Glutamatergic neuron (in vitro differentiated cells): ENCODE data around the gene RGS9. TPM values are rescaled to one million over a fixed set of nuclear protein-coding genes. Genes with fewer than 3 reads are reported as not detected.

ENCODE experiments used
- DNase-seq: peaks from one replicate; pipeline ENCODE4 v3.0.0; 2022
- H3K27ac Mint-ChIP-seq: one replicate; pipeline ENCODE4 v1.8.0; 2020; ENCODE audit warnings: mild to moderate bottlenecking, mixed read lengths, inconsistent platforms; ENCODE audit not compliant: unreplicated experiment
- H3K27me3 Mint-ChIP-seq: one replicate; pipeline ENCODE4 v1.8.0; 2020; ENCODE audit warnings: mild to moderate bottlenecking, moderate library complexity, mixed read lengths, inconsistent platforms; ENCODE audit not compliant: unreplicated experiment
- H3K36me3 Mint-ChIP-seq: one replicate; pipeline ENCODE4 v1.8.0; 2020; ENCODE audit warnings: mild to moderate bottlenecking, mixed read lengths, inconsistent platforms; ENCODE audit not compliant: unreplicated experiment
- H3K4me1 Mint-ChIP-seq: one replicate; pipeline ENCODE4 v1.8.0; 2020; ENCODE audit warnings: mild to moderate bottlenecking, low read depth, mixed read lengths, inconsistent platforms; ENCODE audit not compliant: unreplicated experiment
- H3K4me3 Mint-ChIP-seq: one replicate; pipeline ENCODE4 v1.8.0; 2020; ENCODE audit warnings: mild to moderate bottlenecking, mixed read lengths, inconsistent platforms; ENCODE audit not compliant: unreplicated experiment
- H3K9me3 Mint-ChIP-seq: one replicate; pipeline ENCODE4 v1.8.0; 2020; ENCODE audit warnings: mild to moderate bottlenecking, moderate library complexity, mixed read lengths, inconsistent platforms; ENCODE audit not compliant: unreplicated experiment
- total RNA-seq: library from RNA; stranded (reverse); fragmentation: NEBNext Ultra II Directional; extraction: Animal tissue kit (Norgen Biotek cat#: 25700); gene quantifications from one replicate; pipeline ENCODE4 v1.2.1, GENCODE V29; 2021; ENCODE audit not compliant: unreplicated experiment
- TF ChIP-seq, protein P1 (sequence below): fragments of 200-600 bp; sonication (generic); IDR thresholded peaks from one replicate; pipeline ENCODE4 v1.5.0; 2021; ENCODE audit not compliant: partially characterized antibody, unreplicated experiment

The RGS9 gene
- total RNA-seq, 1 donor from 2014 or later = 2.4 TPM

DNA sequence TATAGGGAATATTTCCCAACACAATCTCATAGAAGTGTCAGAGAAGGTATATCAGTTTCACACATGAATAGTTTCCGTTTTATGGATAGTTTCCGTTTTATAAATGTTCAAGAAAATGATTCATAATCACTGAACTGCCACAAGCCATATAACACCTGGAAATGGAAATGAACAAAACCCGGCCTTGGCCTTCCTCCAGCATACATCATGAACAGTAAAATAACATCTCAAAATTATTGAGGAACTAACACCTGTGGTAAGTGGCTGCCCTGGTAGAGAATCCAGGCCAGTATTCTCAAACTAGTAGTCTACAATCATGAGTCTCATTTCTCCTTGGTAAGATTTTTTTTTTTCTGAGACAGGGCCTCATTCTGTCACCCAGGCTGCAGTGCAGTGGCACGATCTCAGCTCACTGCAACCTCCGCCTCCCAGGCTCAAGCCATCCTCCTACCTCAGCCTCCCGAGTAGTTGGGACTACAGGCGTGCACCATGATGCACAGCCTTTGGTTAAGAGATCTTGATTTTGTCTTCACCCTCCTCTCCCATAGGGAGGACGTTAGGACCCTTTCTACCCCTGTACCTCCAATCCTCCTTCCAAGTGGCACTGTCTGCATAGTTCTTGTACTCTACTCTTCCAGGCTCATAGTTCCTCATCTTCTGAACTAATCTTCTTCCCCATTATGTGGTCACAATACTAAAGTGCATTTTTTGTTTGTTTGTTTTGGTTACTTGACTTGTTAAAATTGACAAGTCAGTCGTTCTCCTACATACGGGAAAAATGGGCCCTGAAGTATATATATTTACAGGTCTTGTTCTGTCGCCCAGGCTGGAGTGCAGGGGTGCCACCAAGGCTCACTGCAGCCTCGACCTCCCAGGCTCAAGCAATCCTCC lies 15.0 kb upstream of the RGS9 start:
- Mint-ChIP-seq H3K27ac (no peak overlapping the region), H3K27me3 (no peaks in the 10 kb centered on the region), H3K4me1 (peaks cover 4% of the 10 kb centered on the region), H3K4me3 (peak overlapping the region; percentile 84), H3K9me3 (peaks cover 3% of the 10 kb centered on the region), H3K36me3 (no peaks in the 10 kb centered on the region)
- TF ChIP-seq, protein P1, sequence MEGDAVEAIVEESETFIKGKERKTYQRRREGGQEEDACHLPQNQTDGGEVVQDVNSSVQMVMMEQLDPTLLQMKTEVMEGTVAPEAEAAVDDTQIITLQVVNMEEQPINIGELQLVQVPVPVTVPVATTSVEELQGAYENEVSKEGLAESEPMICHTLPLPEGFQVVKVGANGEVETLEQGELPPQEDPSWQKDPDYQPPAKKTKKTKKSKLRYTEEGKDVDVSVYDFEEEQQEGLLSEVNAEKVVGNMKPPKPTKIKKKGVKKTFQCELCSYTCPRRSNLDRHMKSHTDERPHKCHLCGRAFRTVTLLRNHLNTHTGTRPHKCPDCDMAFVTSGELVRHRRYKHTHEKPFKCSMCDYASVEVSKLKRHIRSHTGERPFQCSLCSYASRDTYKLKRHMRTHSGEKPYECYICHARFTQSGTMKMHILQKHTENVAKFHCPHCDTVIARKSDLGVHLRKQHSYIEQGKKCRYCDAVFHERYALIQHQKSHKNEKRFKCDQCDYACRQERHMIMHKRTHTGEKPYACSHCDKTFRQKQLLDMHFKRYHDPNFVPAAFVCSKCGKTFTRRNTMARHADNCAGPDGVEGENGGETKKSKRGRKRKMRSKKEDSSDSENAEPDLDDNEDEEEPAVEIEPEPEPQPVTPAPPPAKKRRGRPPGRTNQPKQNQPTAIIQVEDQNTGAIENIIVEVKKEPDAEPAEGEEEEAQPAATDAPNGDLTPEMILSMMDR = no peak
- no peak for DNase-seq

DNA sequence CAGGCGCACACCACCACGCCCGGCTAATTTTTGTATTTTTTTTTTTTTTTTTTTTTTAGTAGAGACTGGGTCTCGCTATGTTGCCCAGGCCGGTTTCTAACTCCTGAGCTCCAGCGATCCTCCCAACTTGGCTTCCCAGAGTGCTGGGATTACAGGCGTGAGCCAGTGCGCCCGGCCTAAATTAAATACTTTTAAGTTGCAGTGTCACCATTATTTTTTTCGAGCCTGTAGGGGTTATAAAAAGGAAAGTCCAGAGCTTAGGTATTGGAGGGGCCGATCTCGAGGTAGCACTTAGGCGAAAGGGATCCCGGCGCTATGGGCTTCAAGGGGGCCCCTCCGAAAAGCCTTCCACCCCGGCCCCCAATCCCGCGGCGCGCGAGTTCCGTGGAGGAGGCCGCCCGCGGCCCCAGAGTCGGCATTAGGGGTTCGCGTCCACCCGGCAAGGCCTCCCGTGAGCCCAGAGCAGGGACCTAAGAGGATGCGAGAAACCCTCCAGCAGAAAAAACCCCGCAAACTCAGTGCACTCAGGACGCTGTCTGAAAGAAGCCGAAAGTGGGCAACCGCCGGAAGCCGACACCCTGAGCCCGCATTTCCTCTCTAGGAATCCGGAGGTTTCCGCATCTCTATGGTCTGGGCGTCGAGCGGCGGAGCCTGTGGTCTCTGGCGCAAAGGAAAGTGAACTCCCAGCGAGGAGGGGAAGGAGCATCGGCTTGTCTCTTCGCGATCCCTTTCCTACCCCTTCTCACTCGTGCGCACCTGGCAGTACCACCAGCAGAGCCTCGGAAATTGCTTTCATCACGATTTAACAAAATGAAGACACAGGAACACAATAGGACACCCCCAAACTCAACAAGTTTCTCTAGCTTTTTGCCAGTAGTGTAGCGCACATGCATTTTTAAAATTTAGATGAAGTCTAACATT lies 14.1 kb upstream of the RGS9 start:
- H3K27me3 Mint-ChIP-seq = no peaks in the 10 kb centered on the region
- H3K27ac Mint-ChIP-seq = peak overlapping the region; percentile 85
- DNase-seq = peak; percentile 87
- H3K4me3 Mint-ChIP-seq = peak overlapping the region; percentile 87
- H3K4me1 Mint-ChIP-seq = peaks cover 4% of the 10 kb centered on the region
- no peaks in the 10 kb centered on the region for H3K36me3 Mint-ChIP-seq
- TF ChIP-seq, protein P1 = no peak
- peaks cover 1% of the 10 kb centered on the region for H3K9me3 Mint-ChIP-seq

DNA sequence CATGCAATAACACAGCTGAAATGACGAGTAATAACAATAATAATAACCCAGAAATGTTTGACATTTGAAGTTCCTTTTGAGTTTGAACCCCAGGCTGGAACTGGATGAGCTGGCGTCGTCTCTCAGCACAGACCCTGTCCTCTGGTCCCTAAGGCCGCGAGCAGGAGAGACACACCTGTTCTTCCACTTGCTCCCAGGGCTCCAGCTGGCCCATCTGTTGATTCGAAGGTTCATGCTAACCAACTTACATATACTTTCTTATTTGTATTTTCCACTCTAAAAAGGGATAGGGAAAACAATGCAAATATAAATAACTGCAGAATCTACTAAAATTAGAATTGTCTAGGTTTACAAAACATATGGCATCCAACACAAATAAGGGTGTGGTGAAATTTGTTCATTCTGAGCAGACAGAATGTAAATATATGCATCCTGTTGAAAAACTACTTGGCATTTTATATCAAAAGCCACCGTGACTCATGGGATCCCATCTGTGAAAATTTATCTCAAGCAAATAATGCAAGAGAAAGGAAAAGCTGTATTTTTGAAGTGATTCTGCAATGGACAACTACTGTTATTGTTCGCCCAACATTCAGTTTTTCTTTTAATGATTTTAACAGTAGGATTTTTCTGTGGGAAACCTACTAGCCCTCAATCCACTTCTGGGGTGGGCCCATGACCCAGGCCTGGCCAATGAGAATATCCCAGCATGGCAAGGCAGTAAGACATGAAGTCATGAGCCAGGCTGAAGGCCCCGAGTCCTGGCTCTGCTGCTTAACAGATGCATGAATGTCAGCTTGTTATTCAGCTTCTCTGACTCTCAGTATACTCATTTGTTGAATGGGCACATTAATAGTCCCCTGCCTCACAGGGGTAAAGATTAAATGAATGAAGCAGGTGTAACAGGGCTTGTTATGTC lies 13.2 kb upstream of the RGS9 start:
- H3K27me3 Mint-ChIP-seq = no peaks in the 10 kb centered on the region
- H3K4me3 Mint-ChIP-seq = peak overlapping the region; percentile 87
- no peak for DNase-seq
- H3K9me3 Mint-ChIP-seq = peaks cover 1% of the 10 kb centered on the region
- TF ChIP-seq, protein P1 = no peak
- peaks cover 4% of the 10 kb centered on the region for H3K4me1 Mint-ChIP-seq
- H3K27ac Mint-ChIP-seq = peak overlapping the region; percentile 85
- no peaks in the 10 kb centered on the region for H3K36me3 Mint-ChIP-seq

DNA sequence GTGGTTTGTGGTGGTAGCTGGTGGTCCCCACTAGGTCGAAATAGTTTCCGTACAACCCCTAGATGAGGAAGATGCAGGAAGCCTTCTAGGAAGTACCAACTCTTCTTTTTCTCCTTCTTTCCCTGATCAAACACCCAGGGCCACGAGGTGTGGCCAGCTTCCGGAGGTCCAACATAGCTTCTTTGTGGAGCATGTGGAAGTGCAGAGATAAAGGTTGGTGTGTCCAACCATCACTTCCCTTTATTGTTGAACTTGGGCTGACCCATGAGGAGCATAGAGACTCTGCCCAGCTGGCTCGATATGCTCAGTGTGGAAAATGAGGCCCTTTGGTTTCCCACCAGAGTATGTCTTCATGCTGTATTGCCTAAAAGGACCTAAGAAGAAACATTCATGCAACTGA lies 6.3 kb upstream of the RGS9 start:
- Mint-ChIP-seq H3K9me3 (peaks cover 4% of the 10 kb centered on the region), H3K27ac (no peak overlapping the region), H3K36me3 (no peaks in the 10 kb centered on the region), H3K4me3 (no peak overlapping the region), H3K27me3 (no peaks in the 10 kb centered on the region), H3K4me1 (no peaks in the 10 kb centered on the region)
- TF ChIP-seq, protein P1 = no peak
- DNase-seq = no peak
